ENCODE results near the gene TSSK1B.
"Not testable (repeated sequence)": the region's sequence is repeated elsewhere in the genome, so short reads cannot be mapped to it uniquely, and the experiment has no call there.

The TSSK1B gene

GRCh38 chr5:113397986-113398385, 36.8 kb downstream of the TSSK1B start:
- not testable (repeated sequence) for DNase-seq (ENCODE audit: low spot score)

GRCh38 chr5:113397046-113397445, 37.7 kb downstream of the TSSK1B start:
- DNase-seq (ENCODE audit: low spot score), result no peak

- no peak for DNase-seq (ENCODE audit: low spot score)
Measured at GRCh38 chr5:113394658-113395057, 40.1 kb downstream of the TSSK1B start.

GRCh38 chr5:113390224-113390623, 44.6 kb downstream of the TSSK1B start:
- no peak for DNase-seq (ENCODE audit: low spot score)

- DNase-seq (ENCODE audit: low spot score), result no peak
Measured at GRCh38 chr5:113389116-113389515, 45.7 kb downstream of the TSSK1B start.

GRCh38 chr5:113387844-113388243, 46.9 kb downstream of the TSSK1B start:
- no peak for DNase-seq (ENCODE audit: low spot score)

- DNase-seq (ENCODE audit: low spot score), result no peak
Measured at GRCh38 chr5:113384782-113385285, 50.0 kb downstream of the TSSK1B start.

GRCh38 chr5:113382731-113383130, 52.1 kb downstream of the TSSK1B start:
- no peak for DNase-seq (ENCODE audit: low spot score)

All from putamen (tissue), 1 donor.